Daoy (cell line): Measurements from ENCODE around the gene SCUBE3. TPM values are rescaled to one million over a fixed set of nuclear protein-coding genes. Genes with fewer than 3 reads are reported as not detected.

Source experiments
- DNase-seq: peaks from one replicate; pipeline ENCODE4 v3.0.0-alpha.2; 2015; ENCODE audit warnings: low read depth
- total RNA-seq: library from RNA; depleted of rRNA; stranded (reverse); fragments of >200 nt; shearing (Covaris generic); gene quantifications from 2 replicates; pipeline ENCODE4 v1.2.3, GENCODE V29; 2014

SCUBE3 gene
- total RNA-seq, 1 experiment from 2014 or later = 2.0 TPM

DNA sequence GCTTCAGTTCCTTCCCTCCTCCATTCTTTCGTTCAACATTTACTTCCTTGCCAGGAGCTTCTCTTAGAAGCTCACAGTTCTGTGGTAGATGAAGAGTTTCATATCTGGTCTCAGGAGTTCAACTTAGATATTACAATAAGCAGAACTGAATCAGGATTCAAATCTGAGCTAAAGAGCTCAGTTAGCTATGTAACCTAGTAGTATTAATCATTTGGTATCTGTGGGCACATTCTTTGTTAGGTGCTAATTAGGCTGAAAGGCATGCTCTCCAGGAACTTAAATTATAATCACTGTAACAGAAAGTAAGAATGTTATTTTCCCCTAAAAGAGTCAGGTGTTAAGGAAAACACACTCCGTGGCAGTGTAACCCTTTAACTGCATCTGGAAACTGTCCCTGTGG, 54.1 kb downstream of the SCUBE3 start:
- no peak for DNase-seq

DNA sequence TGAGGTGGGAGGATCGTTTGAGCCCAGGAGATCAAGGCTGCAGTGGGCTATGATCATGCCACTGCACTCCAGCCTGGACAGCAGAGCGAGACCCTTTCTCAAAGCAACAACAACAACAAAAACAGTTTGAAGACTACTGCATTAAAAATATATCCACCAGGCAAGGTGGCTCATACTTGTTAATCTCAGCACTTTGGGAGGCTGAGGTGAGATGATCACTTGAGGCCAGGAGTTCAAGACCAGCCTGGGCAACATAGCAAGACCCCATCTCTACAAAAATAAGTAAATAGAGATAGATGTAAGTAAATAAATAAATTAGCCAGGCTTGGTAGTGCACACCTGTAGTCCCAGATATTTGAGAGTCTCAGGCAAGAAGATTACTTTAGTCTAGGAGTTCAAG, 58.2 kb downstream of the SCUBE3 start:
- DNase-seq = no peak

DNA sequence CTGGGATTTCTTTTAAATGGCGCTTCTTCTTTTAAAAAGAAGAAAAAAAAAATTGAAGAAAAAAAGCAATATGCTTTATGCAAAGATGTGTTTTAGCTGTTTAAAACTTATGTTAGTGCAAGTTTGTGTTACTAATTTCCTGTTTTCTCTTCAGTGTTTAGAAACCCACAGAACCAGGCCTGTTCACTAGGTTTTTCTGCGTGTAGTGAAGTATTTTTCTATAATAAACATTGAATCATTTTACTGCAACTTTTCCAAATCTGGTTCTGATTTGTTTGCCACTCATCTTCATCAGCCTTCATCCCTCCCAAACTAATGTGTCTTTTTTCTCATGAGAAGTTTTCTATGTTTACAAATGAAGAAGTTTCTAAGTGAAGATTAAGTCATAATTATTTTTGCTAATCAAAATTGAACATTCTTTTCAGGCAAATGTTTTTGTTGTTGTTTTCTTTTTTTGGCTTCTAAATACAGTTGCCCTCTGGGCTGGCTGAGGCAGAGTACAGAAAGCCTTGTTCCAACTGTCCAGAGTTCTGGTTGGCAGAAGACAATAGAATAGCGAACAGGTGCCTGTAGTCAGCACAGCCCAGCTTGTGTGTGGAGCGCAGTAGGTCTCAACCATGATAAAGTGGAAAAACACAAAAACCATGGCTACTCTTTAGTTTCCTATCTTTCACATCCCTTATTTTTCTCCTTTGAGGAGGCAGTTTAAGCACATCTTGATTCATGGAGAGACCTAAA, 60.2 kb downstream of the SCUBE3 start:
- no peak for DNase-seq

DNA sequence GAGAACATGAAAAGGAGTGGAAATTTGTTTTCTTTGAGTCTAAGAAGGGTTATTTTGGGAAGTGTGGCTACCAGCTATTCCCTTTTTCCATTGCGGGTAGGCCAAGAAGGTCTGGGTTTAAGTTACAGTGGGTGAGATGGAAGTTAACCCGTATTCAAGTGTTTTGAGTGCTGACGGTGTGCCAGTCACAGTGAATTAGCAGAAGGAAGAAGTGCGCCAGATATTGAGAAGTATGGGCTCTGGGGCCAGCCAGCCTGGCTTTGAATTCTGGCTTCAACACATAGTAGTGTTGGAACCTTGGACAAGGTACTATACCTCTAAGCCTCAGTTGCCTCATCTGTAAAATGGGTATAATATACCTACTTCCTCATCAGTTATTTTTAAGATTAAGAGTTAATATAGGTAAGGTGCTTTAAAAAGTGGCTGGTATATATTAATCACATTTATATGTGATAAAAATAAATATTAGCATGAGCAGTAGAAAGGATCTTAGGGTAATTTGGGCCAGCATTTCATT, 62.0 kb downstream of the SCUBE3 start:
- DNase-seq = no peak

DNA sequence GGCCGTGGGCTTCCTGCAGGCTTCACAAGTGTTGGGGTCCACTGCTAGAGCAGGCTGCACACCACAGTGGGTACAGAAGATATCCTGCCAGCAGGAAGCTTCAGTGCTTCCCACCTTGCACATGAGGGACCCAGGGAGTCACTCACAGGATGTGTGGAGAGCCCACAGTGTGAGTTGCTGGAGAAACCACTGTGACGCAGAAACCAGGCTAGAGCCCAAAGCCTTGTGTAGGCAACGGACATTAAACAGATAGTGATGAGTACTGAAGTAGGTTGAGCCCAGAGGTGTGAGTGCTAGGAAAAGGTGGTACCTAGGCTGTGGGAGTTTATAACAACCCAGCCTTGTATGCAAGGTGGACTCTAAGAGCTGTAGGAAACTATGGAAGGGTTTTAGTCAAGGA, 65.0 kb downstream of the SCUBE3 start:
- DNase-seq = no peak

DNA sequence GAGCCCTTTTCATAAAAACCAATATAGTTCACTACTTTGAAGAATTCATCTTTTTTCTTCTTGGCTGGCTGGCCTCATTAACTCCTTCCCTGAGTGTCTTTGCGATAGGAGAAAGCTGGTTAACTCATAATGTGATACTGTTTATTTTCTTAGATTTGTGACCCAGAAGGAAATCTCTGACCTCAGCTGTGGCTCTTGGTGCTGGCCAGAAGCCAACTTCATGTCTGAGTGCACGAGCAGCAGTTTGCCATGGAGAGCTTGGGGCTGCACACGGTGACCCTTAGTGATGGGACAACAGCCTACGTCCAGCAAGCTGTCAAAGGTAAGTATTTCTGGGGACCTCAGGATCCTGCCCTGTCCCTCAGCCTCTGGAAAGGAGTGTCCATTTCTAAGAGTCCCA, 67.1 kb downstream of the SCUBE3 start:
- DNase-seq = peak; percentile 46

DNA sequence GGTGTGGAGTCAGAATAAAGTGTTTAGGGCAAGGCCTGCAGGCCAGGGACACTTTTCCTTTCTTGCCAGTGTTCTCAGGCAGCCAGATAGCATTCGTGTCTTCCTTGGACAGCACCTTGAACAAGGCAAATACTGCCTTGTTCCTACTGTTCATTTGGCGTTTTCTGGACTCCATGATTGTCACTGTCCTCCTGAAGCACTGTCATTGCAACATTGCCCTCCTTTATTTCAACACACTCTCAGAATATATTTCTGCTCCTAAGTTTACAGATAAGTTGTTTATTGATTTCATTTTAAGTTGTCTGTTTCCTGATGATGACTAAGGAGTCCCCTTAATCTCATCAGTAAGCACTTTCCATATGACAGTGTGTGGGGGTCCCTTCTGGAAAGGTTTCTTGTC, 68.7 kb downstream of the SCUBE3 start:
- no peak for DNase-seq

DNA sequence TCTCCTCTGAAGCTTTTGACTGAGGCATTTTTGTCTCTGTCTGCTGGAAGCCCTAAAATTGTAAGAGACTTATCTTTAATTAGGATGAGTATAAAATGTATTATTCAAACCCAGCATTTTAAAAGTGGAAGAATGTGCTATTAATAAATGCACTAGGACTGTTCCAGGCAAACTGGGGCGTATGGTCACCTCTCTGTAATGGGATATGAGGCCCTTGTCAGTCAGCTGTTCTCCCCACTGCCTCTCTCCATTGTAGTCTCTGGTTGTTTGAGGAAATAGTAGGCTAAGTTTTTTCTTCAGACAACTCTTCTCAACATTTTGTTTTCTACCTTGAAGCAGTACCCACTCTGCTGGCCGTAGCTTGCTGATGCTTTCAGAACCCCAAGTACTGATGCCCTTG, 69.6 kb downstream of the SCUBE3 start:
- DNase-seq = no peak

DNA sequence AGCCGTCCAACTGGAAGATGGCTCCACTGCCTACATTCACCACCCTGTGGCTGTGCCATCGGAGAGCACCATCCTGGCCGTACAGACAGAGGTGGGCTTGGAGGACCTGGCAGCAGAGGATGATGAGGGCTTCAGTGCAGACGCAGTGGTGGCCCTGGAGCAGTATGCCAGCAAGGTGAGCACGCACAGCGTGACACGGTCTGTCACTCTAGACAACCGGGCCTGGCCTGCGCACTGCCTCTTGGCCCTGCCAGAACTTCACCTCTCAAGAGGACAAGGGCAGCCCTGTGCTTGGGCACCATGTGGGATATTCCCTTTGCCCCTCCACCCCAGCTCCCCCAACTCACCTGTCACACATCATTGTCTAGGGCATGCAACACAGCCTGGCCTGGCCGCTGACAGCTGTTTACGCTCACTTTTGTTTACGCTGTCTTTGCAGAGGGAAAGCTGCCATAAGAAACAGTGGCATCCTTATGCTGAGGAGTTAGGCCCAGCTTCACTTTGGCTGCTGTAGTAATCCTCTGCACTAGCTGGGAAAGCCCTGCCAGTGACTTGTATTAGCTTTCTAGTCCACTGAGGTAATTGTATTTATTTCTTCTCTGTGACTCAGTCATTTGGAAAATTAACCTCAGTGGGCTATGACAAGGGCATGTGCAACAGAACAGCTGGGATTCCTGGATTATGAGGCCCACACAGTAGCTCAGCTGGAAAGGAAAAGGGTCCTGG, 74.1 kb downstream of the SCUBE3 start:
- no peak for DNase-seq

DNA sequence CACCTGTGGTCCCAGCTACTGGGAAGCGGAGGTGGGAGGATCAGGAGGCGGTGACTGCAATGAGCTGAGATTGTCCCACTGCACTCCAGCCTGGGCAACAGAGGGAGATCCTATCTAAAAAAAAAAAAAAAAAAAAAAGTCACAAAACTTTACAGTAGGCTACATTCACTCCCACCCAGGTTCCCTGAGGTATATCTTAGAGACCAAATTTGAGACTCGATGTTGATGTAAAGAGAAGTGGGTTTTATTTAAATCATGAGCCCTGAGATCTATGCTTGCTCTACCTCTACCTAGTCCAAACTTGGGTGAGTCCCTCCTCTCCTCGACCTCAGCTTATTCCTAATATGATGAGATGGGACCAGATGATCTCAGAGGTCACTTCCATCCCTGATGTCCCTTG, 75.1 kb downstream of the SCUBE3 start:
- no peak for DNase-seq

DNA sequence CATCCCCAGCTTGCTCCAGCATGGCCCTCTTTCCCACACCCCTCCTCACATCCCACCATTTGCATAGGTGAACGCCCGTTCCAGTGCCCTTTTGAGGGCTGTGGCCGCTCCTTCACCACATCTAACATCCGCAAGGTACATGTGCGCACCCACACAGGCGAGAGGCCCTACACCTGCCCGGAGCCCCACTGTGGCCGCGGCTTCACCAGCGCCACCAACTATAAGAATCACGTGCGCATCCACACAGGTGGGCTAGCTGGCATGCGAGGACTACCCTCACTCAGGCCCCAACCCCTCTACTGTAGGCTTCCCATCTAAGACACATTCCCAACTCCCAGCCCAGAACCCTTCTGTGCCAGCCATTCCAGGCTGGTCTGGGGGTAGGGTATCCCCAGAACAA, 77.7 kb downstream of the SCUBE3 start:
- DNase-seq = no peak

DNA sequence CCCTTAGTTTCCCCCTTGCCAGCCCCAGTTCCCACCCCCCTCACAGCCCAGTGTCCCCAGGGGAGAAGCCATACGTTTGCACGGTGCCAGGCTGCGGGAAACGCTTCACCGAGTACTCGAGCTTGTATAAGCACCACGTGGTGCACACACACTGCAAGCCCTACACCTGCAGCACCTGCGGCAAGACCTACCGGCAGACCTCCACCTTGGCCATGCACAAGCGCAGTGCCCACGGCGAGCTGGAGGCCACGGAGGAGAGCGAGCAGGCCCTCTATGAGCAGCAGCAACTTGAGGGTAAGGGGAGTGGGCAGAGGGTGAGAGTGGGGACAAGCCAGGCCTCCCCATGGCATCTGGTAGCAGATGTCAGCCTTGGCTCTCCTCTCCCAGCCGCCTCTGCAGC, 78.7 kb downstream of the SCUBE3 start:
- DNase-seq = no peak

DNA sequence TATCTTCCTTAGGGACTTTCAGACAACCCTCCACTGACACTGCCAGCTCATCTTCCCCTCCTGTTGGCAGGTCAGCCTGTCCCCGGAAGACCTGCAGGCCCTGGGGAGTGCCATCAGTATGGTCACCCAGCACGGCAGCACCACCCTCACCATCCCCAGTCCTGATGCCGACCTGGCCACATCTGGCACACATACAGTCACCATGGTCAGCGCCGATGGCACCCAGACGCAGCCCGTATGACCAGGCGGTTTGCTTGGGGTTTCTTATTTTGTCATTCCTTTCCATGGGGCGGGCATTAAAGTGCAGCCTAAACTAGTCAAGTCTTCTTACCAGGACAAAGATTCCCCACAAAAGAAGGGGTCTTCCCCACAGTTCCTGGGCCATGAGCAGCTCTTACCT, 79.9 kb downstream of the SCUBE3 start:
- DNase-seq = no peak

DNA sequence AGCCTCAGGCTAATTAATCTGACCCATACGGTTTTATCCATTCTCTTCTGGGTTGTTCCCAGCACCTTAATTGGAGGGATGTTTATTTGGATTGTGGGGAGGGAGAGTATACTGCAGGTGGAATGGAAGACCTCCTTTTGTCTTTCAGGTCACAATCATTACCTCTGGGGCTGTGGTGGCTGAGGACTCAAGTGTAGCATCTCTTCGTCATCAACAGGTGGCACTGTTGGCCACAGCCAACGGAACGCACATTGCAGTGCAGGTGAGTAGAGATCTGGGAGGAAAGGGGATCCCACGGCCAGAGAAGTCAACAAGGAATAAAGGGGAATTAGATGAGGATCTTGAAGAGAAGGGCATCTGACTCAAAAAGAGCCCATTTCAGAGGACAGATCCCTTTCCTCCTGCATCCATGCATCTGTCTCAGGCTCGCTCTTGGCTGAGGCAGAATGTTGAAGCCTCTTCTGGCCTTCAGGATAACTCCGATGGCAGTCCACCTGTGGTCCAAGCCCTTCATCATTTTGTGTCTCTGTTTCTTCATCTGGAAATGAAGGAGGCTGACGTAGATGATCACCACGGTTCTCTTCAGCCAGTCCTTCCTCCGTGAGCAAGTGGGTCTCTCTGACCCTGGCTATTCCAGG, 80.7 kb downstream of the SCUBE3 start:
- DNase-seq = peak; percentile 53

DNA sequence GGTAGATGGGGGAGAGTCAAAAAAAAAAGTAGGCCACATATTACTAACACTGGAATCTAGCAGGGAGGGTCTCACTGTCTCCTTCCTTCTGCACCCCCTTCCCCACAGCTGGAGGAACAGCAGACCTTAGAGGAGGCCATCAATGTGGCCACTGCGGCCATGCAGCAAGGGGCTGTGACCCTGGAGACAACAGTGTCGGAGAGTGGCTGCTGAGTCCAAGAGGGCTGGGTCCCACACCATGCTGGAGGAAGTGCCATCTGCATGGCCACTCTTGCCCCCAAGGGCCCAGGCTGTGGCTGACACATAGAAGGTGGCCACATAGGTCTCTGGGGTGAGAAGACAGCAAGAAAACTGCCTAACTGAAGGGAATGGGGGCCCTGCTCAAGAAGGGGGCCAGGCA, 81.3 kb downstream of the SCUBE3 start:
- DNase-seq = no peak

DNA sequence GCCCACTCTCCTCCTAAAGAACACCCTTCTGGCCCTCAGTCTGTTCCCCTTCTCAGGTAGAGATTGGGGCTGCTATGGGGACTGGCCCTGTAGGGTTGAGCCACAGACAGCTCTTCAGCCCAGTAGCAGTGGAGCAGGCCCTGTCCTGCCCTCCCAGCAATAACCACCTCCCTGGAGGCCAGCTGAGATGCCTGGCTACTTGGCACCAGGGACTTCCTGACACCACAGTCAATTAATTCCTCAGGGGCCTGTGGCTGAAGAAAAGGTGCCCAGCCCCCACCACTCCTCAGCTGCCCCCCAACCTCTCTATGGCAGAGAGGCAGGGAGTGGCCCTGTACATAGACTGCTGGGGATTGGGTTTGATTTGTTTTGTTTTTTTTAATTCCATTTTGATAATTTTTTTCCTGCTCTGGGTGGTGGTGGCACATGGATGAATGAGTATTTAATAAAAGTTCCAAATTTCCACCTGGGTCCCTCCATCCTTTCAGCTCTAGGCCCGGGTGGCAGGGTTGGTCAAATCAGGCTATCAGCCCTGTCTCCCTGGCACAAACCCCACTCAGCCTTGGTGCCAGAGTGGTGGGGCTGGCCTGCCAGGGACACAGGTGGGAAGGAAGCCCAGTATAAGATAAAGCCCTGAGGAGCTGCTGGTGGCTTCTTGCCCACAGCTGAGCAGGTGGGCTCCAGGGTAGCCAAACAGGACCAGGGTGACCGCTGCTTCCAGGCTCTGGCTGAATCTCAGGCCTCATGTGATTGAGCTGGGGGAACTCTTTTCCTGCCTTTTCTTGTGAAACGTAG, 82.0 kb downstream of the SCUBE3 start:
- DNase-seq = no peak

DNA sequence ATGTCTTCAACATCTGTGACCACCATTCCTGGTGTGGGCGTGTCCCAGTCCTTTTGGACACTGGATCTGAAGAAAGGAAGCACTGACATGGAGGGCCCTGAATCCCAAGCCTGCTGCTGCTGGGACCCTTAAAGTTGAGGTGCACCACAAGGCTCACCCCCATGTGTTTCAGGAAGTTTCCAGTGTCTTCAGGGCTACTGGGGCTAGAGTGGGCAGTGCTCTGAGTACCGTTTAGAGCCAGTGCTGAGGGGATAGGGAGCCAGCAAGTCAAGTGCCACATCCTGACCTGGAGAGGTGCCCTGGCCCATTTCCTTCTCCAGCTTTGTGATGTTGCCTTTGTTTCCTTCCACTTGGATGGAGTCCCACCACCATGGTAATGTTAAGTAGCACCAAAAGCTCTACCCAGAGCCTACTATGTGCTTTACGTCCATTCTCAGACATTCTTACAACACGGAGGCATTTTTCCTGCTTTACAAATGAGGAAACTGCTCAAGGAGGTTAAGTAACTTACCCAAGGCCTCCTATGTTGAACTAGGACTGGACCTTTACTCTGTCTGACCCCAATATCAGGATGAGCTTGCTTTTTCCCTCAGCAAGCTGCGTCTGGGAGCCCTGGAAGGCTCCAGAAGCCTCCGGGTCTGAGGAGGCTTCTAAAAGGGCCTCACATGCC, 83.3 kb downstream of the SCUBE3 start:
- no peak for DNase-seq

DNA sequence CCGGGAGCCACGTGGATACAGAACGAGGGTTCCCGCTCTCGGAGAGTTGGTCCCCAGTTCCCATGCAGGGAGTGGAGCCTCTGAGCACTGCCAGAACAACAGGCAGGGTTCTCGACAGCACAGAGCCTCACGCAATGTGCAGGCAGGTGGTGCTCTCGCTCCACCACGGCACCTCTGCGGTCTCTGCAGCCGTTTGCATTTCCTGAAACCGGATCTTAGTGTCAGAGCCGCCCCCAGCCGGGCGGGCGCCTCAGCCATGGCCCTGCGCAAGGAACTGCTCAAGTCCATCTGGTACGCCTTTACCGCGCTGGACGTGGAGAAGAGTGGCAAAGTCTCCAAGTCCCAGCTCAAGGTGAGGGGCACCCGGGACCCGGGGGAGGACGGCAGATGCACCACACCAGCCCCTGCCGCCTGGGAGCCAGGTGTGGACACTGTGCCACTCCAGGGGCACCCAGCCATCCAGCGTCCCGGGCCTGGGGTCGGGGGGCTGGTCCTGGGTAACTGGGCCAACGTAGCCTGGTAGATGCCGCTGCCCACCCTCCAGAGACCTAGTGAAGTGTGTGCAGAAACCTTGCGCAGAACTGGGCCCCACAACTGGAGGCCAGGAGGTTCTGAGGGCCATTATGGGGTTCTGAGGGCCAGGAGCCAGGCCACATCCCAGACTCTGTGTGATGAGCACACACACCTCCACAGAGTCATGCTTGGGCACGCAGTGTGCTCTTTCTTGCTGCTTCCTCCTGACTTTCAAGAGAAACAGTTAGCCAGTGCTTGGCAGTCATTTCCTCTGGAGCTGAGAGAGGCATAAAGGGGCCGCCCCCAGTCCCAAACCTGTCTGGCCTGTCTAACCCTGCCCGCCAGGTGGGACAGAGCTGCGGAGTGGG, 84.1 kb downstream of the SCUBE3 start, which contains the start of gene DEF6:
Gene DEF6 (plus strand): TSS at position 218 of the 881 bp plus-strand sequence. CDS start 39 bp downstream, at position 257.
- peak; percentile 95 for DNase-seq

DNA sequence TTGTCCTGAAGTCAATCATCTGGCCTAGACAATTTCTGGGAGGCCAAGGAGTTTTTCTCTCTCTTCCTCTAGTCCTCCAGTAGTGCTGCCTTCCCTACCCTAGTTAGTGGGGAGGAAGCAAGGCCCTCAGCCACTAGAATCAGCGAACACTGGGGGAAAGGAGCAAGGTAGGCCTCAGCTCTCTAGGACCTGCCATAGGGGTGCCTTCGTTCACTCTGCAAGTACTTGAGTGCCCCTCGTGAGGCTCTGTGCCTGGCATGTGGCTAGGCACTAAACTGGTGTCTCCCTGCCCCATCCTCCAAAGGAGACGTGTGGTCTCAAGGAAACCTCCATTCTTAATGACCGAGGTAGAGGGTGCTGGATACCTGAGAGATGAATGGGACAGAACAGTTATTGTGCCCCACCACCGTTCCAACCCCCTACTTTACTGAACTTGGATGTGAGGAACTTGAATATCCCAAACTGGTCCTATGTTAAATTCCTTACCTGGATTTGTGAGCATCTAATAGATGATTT, 84.9 kb downstream of the SCUBE3 start:
- DNase-seq = no peak

DNA sequence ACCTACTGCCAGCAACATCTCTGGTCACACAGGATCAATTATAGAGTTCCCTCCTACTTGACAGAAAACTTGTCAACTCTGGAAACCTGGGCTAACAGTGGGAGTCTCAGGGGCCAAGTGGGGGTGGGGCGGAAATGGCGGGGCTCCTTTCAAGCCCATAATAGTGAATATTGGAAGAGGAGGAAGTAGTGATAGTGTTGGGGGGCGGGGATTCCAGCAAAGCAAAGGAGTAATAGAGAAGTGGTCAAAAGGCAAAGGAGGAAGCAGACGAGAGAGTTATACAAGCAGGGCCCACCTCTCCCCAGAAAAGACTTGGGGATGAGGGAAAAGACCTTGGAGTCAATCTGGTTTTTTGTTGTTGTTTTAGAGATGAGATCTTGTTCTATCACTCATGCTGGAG, 85.9 kb downstream of the SCUBE3 start:
- no peak for DNase-seq
